Measurements from ENCODE around the gene CR1L.
"Not testable (repeated sequence)": the region's sequence is repeated elsewhere in the genome, so short reads cannot be mapped to it uniquely, and the experiment has no call there.

Gene CR1L

DNA sequence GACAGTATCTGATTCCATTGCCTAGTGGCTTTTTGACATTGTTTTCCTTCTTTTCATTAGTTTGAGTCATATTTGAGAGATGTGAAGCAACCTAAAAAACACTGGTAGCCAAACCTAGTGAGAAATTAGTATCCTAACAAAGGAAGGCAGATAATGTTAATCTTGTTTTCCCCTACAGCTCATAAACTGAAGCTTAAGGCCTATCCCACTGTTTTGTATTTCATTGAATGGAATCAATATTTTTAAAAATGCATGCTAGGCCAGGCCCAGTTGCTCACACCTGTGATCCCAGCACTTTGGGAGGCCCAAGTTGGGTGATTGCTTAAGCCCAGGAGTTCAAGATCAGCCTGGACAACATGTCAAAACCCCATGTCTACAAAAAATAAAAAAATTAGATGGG lies 1.2 kb downstream of the CR1L start:
- DNase-seq (ENCODE audit: low read depth, low spot score), result no peak

DNA sequence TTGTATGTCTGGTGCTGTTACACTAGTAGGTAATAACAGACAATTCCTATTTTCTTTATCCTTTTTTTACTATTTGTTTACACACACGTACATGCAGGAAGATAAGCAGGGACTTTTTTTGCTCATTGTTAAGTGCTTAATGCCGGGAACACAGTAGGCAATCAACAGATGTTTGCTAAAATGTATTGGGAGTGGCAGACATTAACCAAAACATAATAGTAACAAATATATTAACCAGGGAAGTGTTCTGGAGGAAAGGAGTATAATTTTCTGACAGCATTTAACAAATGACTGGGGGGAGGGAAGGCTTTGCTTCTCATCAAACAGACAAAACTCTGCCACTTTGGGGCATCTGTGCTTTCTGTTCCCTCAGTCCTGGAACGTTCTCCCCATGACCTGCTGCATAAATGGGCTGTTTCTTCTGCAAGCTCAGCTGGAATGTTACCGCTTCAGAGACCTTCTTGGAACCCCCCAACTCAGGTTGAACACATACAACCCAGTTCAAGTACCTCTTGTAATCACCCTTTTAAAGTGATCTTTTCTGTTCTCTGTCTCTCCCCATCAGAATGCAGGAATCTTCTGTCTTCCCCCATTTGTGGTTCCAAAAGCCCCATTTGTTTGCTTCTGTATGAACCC lies 2.1 kb downstream of the CR1L start:
- DNase-seq (ENCODE audit: low read depth, low spot score), result no peak

DNA sequence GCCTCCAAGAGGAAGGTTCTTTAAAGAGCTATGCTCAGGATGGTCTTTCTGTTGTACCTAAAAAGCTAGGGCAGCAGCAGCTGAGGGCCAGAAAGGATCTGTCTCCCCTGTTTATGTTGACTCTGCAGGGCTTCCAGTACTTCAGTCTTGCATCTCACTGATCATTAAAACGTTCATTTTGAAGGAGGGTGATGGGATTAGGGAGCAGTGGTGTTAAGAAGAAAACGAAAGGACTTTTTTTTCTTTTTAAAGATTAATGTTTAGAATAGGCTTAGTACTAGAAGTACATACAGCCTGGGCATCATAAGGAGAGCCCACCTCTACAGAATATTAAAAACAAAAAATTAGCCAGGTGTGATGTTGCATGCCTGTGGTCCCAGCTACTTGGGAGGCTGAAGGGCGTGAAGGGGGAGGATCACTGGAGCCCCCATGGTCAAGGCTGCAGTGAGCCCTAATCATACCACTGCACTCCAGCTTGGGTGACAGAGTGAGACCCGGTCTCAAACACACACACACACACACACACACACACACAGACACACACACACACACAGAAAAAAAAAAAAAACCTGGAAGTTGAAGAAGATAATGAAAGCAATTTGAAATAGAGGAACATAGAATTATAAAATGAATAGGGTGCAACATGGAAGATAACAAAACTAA lies 2.9 kb downstream of the CR1L start:
- no peak for DNase-seq (ENCODE audit: low read depth, low spot score)

DNA sequence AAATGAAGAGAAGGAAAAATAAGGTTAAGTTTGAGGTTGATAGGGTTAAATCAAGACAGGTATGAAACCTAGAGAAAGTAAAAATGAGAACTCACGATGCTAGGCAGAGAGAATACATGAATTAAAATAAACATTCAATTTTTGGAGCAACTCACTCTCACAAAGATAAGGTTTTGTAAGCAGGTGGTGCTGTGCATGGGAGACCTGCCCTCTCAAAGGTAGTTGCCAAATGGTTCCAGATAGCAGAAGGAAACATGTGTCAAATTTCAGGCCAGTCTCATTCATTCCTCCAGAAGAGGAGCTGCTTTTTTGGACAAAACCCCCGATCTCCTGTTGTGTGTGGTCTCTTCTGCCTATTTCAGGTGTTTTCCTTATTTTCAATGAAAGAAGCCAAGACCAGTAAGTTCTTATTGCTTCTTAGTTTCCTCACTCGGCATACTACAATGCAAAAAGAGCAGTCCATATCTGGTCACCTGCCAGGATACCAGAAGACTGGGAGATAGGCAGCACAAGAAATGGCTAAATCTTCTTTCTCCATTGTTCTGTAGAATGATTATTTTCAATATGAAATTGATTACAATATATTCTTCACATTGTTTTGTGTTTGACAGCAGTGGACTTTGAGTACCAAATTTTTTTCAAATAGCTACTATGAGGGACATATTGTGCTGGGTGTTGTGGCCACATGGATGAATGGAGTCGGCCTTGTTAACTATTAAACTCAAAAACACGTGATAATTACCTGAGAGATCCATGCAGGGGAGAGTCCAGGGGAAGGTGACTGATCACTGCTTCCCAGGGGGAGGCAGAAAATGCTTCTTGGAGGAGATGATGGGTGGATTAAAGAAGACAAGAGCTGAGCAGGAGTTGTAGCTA lies 3.6 kb downstream of the CR1L start:
- no peak for DNase-seq (ENCODE audit: low read depth, low spot score)

DNA sequence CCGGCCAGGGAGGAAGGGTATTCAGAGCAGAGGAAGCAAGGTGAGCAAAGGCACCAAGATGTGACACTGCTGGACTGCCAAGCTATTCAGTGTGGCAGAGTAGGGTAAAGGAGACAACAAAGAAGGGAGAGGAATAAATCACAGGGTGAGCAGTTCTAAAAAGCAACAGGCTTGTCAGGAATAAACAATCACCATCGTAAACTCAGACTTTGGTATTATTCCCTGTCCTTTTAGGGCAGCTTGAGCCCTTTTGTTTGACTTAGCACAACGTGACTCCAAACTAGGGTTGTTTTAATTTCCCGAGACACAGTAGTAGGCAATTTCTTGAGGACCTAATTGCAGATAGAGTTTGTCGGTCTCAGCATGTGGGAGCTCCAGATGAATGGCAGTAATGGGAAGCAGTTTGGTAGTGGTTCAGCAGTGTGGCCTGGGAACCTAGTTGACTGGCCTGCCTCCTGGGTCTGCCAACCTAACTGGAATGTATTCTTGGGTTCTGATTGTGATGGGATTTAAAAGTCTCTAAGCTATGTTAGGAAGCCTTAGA lies 4.3 kb downstream of the CR1L start:
- no peak for DNase-seq (ENCODE audit: low read depth, low spot score)

DNA sequence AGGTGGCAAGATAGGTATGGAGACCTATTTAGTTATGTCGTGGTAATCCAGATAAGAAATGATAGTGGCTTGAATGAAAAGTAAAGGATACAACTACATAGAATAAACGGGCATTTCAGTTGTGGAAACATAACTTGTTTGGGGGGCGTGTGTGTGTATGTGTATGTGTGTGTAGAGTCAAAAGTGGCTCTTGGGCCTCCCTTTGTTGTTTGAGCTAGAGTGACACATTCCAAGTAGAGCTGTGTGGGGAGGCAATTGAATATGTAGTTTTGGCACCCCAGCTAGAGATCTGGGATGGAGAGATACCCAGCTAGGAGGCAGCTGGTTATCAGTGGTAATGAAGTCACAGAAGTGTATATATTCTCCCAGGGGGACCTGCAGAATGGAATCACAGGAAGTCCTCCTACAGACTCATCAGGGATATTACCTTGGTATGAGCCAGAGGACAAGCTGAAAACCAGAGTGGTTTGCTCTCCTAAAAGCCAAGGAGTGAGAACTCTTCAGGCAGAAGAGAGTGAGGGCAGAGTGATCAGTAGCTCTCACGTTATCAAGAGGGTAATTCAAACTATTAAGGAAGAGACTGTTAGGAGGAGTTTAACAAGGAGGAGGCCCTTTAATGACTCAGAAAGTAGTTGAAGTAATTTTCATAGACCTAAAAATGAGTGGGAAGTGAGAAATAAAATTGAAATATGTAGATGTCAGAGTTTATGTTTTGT lies 5.1 kb downstream of the CR1L start:
- no peak for DNase-seq (ENCODE audit: low read depth, low spot score)

DNA sequence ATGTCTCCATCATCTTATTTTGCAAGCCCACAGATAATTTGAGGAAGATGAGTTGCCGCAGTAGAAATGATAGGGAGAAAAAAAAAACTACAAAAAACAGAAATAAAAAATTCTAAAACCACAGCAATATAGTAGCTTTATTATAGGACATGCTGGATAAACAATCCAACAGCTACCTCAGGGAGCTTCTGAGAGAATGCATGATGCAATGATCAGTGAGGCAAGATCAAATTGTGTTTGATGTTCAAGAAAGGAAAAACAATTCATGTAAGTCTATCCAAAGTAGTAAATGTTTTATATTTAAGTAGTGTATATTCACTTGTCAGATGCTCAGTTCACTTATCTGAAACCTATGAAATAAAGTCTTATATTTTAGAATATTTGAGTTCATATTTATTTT lies 6.7 kb downstream of the CR1L start:
- no peak for DNase-seq (ENCODE audit: low read depth, low spot score)

DNA sequence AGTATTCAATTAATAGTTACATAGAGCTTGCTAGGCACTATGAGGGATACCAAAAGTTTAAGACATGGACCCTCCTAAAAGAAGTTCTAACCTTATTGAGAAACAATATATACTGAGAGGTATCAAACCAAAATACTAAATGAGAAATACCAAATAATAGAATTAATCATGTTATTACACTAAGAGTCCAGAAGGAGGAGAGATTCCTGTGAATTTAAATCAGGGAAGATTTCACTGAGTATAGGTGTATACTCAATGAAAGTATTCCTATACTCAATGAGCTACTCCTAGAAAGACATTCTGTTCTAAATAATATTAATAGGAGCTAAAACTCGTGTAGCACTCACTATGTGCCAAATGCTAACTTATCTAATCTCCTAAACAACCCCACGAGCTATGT lies 9.4 kb downstream of the CR1L start:
- no peak for DNase-seq (ENCODE audit: low read depth, low spot score)

DNA sequence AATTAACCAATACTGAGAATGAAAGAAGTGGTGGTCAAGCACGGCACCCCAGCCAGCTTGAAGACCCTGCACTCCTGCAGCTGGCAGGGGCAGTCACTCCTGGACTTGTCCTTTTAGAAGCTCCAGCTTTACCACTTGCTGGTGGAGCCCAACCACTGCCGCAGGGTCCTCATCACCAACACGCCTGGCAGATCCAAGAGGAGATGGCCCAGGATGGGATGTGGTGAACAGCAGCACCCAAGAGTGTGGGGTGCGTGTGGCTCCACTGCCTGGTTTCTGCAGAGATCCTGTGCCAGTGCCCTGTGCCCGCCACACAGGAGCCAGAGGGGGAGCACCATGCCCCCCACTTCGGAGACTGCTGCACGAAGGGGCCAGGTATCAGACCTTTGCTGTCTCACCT lies 13.5 kb downstream of the CR1L start:
- no peak for DNase-seq (ENCODE audit: low read depth, low spot score)

DNA sequence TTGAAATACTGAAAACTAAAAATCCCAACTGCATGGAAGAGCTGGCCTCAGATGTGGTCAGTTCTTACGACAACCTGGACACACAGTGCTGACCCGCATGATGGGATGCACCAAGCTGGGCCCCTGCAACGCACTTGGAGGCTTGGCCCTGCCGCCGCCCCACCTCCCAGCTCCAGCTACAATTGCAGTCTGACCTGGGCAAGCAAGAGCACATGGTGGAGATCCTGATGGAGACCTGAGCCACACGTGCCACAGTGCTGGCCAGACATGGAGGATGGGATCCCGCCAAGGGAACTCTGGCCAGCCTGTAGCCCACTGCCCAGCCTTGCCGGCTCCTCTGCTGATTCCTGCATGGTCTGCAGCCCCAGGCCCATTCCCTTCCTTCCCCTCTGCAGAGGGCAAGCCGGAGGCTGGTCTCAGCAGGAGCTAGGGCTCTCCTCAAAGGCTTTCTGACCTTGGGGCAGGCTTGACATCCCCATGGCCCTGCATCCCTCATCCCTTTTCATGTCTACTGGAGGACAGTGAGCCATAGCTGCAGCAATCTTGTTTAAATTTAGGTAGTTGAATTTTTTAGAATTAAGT lies 14.1 kb downstream of the CR1L start:
- DNase-seq (ENCODE audit: low read depth, low spot score), result no peak

DNA sequence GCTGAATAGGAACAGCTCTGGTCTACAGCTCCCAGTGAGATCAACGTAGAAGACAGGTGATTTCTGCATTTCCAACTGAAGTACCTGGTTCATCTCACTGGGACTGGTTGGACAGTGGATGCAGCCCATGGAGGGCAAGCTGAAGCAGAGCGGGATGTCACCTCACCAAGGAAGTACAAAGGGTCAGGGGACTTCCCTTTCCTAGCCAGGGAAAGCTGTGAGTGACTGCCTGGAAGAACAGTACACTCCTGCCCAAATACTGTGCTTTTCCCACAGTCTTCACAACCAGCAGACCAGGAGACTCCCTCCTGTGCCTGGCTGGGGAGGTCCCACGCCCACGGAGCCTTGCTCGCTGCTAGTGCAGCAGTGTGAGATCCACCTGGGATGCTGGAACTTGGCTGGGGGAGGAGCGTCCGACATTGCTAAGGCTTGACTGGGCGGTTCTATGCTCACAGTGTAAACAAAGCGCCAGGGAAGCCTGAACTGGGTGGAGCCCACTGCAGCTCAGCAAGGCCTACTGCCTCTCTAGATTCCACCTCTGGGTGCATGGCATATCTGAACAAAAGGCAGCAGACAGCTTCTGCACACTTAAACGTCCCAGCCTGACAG lies 14.7 kb downstream of the CR1L start:
- DNase-seq (ENCODE audit: low read depth, low spot score), result peak; percentile 29

DNA sequence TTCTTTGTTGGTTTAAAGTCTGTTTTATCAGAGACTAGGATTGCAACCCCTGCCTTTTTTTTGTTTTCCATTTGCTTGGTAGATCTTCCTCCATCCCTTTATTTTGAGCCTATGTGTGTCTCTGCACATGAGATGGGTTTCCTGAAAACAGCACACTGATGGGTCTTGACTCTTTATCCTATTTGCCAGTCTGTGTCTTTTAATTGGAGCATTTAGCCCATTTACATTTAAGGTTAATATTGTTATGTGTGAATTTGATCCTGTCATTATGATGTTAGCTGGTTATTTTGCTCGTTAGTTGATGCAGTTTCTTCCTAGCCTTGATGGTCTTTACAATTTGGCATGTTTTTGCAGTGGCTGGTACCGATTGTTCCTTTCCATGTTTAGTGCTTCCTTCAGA lies 16.5 kb downstream of the CR1L start:
- DNase-seq (ENCODE audit: low read depth, low spot score), result not testable (repeated sequence)

DNA sequence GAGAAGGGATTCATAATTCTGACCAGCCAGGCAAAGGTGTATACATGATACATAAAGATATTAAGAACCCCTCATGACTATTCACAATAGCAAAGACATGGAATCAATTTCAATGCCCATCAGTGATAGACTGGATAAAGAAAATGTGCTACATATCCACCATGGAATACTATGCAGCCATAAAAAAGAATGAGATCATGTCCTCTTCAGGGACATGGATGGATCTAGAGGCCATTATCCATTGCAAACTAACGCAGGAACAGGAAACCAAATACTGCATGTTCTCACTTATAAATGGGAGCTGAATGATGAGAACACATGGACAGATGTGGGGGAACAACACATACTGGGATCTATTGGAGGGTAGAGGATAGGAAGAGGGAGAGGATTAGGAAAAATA lies 21.4 kb downstream of the CR1L start:
- no peak for DNase-seq (ENCODE audit: low read depth, low spot score)

DNA sequence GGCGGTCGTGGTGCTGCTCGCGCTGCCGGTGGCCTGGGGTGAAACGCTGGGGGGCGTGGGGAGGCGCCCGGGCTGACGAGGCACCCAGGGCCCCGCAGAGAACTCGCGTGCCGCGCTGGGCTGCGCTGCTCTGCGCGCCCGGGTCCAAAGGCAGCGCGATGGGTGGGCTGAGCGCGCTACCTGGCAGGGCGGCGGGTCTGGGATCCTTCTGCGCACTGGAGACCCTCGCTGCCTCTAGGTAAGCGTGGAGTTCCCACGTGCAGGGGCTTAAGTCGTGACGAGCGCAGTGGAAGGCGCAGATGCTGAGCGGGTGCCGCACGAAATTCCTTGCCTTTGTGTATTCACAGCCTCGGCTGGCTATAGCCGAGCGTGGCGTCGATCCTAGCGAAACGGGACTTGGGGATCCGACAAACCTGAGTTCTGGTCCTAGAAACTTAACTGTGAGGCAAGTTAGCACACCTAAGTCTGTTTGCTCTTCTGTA lies 24.6 kb downstream of the CR1L start:
- no peak for DNase-seq (ENCODE audit: low read depth, low spot score)

DNA sequence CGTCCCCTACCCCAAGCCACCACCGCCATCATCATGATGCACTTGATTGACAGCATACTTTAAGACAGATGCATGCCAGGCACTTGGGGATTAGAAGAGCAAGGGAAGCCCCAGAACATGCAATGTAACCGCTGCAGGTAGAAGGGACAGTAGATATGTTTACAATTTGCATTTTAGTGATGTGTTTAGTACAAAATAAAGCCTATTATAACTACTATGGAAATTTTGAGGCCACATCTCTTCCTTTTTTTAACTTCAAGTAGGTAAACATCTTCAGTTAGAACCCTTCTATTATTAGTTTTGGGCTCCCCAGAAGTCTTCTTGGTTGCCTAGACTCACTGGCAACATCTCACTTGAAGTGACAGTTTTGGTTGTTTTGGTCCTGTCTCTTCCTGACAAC lies 25.3 kb downstream of the CR1L start:
- no peak for DNase-seq (ENCODE audit: low read depth, low spot score)

DNA sequence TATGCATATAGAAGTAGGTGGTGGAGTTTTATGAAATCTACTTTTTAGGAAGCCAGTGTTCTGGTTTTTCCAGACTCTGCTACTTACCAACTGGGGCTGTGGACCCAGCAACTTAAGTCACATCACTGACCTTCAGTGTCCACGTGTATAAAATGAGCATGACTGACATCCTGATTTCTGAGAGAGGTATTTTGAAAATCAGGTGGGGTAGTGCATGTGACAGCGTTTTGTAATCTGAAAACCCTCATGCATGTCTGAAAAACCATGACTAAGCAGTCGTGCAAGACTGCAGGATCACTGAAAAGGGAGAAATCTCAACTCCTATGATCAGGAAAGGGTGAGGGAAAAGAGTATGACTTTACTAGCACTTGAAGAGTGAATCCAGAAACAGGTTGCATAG lies 26.1 kb downstream of the CR1L start:
- no peak for DNase-seq (ENCODE audit: low read depth, low spot score)

DNA sequence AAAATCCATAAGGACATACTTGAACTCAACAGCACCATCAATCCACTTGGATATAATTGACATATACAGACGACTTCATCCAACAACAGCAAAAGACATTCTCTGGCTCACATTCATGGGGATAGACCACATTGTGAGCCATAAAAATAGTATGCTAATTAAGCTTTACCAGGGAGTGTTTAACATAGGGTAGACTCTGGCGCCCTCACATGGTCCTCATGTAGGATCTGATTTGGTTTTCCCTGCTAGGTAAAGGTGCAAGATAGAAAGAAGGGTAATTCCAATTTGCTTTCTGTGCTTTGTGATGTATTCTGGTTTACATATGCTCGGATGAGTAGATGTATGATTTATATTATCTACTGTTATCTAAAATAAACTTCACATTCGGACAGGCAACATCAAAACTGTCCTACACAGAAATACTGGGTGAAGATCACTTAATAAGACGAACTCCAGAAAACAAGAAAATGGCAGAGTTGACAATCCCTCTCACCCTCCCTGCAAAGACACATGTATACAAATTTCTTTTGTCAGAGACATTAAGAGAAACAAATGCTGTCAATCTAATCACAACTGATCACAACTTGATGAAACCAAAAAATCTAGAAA lies 27.7 kb downstream of the CR1L start:
- no peak for DNase-seq (ENCODE audit: low read depth, low spot score)

DNA sequence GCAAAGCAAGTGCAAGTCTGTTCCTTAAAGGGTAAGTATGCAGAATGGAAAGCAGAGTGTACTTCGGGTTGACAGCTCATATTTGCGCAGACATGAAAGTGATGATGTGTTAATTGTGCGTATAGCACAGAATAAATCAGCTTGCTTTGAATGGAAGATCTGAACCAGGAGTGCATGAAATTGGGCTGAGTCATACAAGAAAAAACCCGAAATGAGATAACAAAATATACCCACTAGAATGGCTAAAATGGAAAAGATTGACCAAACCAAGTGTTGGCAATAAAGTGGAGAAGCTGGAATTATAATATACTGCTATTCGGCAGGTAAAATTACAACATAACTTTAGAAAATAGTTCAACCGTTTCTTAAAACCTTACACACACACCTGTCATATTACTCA lies 28.5 kb downstream of the CR1L start:
- no peak for DNase-seq (ENCODE audit: low read depth, low spot score)

DNA sequence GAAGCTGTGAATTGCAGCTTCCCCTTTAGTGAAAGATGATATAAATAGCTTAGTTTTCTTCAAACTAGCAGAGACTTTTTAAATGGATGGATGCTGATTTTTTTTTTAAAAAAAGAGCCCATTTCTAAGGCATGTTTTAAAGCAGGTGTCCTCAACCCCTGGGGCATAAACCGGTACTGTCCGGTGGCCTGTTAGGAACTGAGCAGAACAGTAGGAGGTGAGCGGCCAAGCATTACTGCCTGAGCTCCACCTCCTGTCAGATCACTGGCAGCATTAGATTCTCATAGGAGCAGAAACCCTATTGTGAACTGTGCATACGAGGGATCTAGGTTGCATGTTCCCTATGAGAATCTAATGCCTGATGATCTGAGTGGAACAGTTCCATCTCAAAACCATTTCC lies 31.2 kb downstream of the CR1L start:
- no peak for DNase-seq (ENCODE audit: low read depth, low spot score)

DNA sequence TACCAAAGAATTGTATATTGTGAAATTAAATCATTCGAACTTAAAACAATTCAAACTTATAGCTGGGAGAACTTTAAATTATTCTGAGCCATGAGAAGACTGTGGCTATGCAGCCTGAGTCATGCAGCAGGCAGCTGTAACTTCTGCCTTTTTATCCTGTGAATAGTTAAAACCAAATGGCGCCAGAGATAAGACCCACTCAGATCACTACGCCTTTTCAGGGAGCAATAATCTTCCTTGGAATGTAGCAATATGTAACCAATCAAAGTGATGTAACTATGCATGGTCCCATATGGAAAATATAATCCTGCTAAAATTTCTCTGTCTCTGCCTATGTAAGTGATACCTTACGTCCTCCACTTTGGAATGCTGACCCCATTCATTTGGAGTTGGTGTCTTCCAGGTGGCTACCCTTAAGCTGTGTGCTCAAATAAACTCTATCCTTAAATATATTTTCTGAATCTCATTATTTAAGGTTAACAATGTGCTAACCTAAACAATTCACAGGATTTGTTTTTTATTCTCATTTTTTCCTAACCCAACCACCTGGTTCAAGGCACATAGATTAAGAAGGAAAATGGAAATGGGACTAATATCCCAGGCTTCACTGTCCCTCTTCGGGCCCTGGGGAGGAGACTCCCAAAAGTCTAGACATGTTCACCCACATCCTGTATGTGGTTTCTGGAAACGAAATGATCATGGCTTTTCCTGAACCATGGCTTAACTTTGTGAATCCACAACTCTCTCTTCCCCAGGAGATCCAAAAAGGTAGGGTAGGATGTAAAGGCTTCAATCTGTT lies 35.9 kb downstream of the CR1L start:
- DNase-seq (ENCODE audit: low read depth, low spot score), result not testable (repeated sequence)
